K562 (cell line): ENCODE measurements around the gene PPP1R14C. TPM values are rescaled to one million over a fixed set of nuclear protein-coding genes. Genes with fewer than 3 reads are reported as not detected.
A peak's percentile ranks its signal among the peaks of the same experiment; 100 is the strongest.

Experiments
- C11orf30 ChIP-seq: fragments of 450-650 bp; IDR thresholded peaks from 2 replicates; pipeline ENCODE4 v1.6.1; 2016; ENCODE audit warnings: low read depth, mild to moderate bottlenecking
- EGR1 ChIP-seq: fragments of 450-650 bp; conservative IDR thresholded peaks from 2 replicates; pipeline ENCODE4 v1.6.1; 2017; ENCODE audit warnings: mild to moderate bottlenecking
- MAFF ChIP-seq: IDR thresholded peaks from 2 replicates; pipeline ENCODE4 v1.6.1; 2012; ENCODE audit warnings: low read length, improper control_type of control experiment
- MAFG ChIP-seq: fragments of 450-650 bp; conservative IDR thresholded peaks from 2 replicates; pipeline ENCODE4 v1.6.1; 2016; ENCODE audit warnings: missing genetic modification characterization, missing compliant biosample characterization
- TAF1 ChIP-seq: IDR thresholded peaks from 2 replicates; pipeline ENCODE4 v1.6.1; 2011; ENCODE audit warnings: mild to moderate bottlenecking, low read length, moderate library complexity; ENCODE audit not compliant: insufficient read depth, control insufficient read depth, severe bottlenecking; ENCODE audit errors: extremely low read depth
- ZNF133 ChIP-seq: fragments of 250-450 bp; sonication (Bioruptor Pico); IDR thresholded peaks from 2 replicates; pipeline ENCODE4 v1.4.0; 2020; ENCODE audit warnings: mild to moderate bottlenecking
- ZNF212 ChIP-seq: fragments of 450-650 bp; formaldehyde crosslinking; IDR thresholded peaks from 2 replicates; pipeline ENCODE4 v1.4.0; 2020; ENCODE audit warnings: mild to moderate bottlenecking
- polyA plus RNA-seq, 8 experiments: library from polyadenylated mRNA; depleted of rRNA in 4 of 8; stranded (reverse) in 5 of 8; unstranded in 3 of 8; fragments of >200 nt; fragmentation: Nextera tagmentation in 2 of 8; fragmentation: Illumina TruSeq in 1 of 8; extraction: Ambion mirVana in 2 of 8; extraction: Trizol in 1 of 8; gene quantifications; 2 replicates each; pipeline versions ENCODE4 v1.2.1 to v1.2.3, GENCODE V29; 2011 to 2014; ENCODE audit warnings: inconsistent platforms in 1 of 8, missing spikeins in 1 of 8
- total RNA-seq, 7 experiments: library from RNA; depleted of rRNA in 6 of 7; stranded (reverse); fragments of >200 nt in 6 of 7; fragmentation: Illumina TruSeq in 2 of 7; extraction: Trizol in 2 of 7; gene quantifications; 2 replicates each; pipeline versions ENCODE4 v1.2.1 to v1.2.3, GENCODE V29; 2011 to 2021; ENCODE audit warnings: low replicate concordance in 1 of 7
- TF ChIP-seq, protein P1 (sequence below): fragments of 450-650 bp; IDR thresholded peaks from 2 replicates; pipeline ENCODE4 v1.6.1; 2017; ENCODE audit warnings: antibody characterized with exemption, mild to moderate bottlenecking
- TF ChIP-seq, protein P2 (sequence below): sonication (generic); formaldehyde crosslinking; IDR thresholded peaks from 2 replicates; pipeline ENCODE4 v1.9.0; 2022; ENCODE audit warnings: mild to moderate bottlenecking, missing genetic modification reagents
- TF ChIP-seq, protein P3 (sequence below): IDR thresholded peaks from 3 replicates; pipeline ENCODE4 v1.6.1; 2011; ENCODE audit warnings: borderline replicate concordance, mild to moderate bottlenecking; ENCODE audit not compliant: insufficient read length, insufficient read depth

The PPP1R14C gene
- total and polyA plus RNA-seq, 9 of the 15 experiments (the other 6 are each of a cell fraction or from before 2014, with no cell fraction given), result 4.5 to 16.6 (median 11.9) TPM

DNA sequence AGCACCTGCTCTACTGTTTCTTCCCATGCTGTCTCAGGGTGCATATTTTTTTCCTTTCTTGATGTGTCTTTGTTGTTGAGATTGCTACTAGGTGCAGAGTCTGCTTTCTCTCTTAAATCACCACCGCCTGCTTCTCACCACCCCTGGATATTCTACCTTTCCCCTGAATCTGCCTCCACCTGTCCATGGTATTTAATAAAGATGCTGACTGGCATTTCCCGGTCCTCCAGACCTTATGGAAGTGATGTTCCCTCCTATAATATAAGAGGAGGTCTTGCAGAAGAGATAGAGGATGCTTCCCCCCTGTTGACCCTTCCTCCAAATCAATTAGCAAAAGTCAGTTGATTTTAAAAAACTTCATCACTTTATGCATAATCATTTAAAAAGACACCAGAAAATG is 118.1 kb downstream of the PPP1R14C start (continued):
- TF ChIP-seq, protein P1, sequence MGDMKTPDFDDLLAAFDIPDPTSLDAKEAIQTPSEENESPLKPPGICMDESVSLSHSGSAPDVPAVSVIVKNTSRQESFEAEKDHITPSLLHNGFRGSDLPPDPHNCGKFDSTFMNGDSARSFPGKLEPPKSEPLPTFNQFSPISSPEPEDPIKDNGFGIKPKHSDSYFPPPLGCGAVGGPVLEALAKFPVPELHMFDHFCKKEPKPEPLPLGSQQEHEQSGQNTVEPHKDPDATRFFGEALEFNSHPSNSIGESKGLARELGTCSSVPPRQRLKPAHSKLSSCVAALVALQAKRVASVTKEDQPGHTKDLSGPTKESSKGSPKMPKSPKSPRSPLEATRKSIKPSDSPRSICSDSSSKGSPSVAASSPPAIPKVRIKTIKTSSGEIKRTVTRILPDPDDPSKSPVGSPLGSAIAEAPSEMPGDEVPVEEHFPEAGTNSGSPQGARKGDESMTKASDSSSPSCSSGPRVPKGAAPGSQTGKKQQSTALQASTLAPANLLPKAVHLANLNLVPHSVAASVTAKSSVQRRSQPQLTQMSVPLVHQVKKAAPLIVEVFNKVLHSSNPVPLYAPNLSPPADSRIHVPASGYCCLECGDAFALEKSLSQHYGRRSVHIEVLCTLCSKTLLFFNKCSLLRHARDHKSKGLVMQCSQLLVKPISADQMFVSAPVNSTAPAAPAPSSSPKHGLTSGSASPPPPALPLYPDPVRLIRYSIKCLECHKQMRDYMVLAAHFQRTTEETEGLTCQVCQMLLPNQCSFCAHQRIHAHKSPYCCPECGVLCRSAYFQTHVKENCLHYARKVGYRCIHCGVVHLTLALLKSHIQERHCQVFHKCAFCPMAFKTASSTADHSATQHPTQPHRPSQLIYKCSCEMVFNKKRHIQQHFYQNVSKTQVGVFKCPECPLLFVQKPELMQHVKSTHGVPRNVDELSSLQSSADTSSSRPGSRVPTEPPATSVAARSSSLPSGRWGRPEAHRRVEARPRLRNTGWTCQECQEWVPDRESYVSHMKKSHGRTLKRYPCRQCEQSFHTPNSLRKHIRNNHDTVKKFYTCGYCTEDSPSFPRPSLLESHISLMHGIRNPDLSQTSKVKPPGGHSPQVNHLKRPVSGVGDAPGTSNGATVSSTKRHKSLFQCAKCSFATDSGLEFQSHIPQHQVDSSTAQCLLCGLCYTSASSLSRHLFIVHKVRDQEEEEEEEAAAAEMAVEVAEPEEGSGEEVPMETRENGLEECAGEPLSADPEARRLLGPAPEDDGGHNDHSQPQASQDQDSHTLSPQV, result no peak
- TF ChIP-seq MAFF (0 out of 2 replicates have a peak, but pooled peaks have one; percentile 17), EGR1 (no peak), MAFG (tag) (0 out of 2 replicates have a peak, but pooled peaks have one; percentile 36), ZNF133 (CRISPR knock-in tag) (no peak), C11orf30 (peak; percentile 62; the same call in 1 of the 2 replicates), TAF1 (no peak), ZNF212 (CRISPR knock-in tag) (no peak)
- TF ChIP-seq, protein P2, sequence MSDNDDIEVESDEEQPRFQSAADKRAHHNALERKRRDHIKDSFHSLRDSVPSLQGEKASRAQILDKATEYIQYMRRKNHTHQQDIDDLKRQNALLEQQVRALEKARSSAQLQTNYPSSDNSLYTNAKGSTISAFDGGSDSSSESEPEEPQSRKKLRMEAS (CRISPR knock-in tag), result no peak
- TF ChIP-seq, protein P3, sequence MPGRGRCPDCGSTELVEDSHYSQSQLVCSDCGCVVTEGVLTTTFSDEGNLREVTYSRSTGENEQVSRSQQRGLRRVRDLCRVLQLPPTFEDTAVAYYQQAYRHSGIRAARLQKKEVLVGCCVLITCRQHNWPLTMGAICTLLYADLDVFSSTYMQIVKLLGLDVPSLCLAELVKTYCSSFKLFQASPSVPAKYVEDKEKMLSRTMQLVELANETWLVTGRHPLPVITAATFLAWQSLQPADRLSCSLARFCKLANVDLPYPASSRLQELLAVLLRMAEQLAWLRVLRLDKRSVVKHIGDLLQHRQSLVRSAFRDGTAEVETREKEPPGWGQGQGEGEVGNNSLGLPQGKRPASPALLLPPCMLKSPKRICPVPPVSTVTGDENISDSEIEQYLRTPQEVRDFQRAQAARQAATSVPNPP, result no peak
